ENCODE data around the gene NDC80.
A peak's percentile ranks its signal among the peaks of the same experiment; 100 is the strongest.
"Not testable (repeated sequence)": the region's sequence is repeated elsewhere in the genome, so short reads cannot be mapped to it uniquely, and the experiment has no call there.

The NDC80 gene

GRCh38 chr18:2654928-2655177 lies 83.5 kb downstream of the NDC80 start:
- DNase-seq (ENCODE audit: low read depth) = no peak
- TF ChIP-seq CTCF (conservative IDR thresholded peaks at IDR 0.05; ENCODE audit: low read depth, low read length) = no peak
- H3K4me3 ChIP-seq (ENCODE audit: low read depth, low read length) = peak overlapping the region; percentile 92

GRCh38 chr18:2655178-2655953 lies 84.0 kb downstream of the NDC80 start, which contains the start of gene SMCHD1:
Gene SMCHD1, plus strand, starts transcription at chr18:2655726. Its CDS starts 350 bp downstream, at chr18:2656076.
- TF ChIP-seq CTCF (conservative IDR thresholded peaks at IDR 0.05; ENCODE audit: low read depth, low read length) = no peak
- peak within 1 kb of the TSS; percentile 92 for H3K4me3 ChIP-seq (ENCODE audit: low read depth, low read length)
- peak; percentile 77 for DNase-seq (ENCODE audit: low read depth)

- no peak for TF ChIP-seq CTCF (conservative IDR thresholded peaks at IDR 0.05; ENCODE audit: low read depth, low read length)
- peak overlapping the region; percentile 92 for H3K4me3 ChIP-seq (ENCODE audit: low read depth, low read length)
- no peak for DNase-seq (ENCODE audit: low read depth)
These were observed 84.5 kb downstream of the NDC80 start for GRCh38 chr18:2655954-2656236.

GRCh38 chr18:2656237-2656980 lies 85.1 kb downstream of the NDC80 start:
- TF ChIP-seq CTCF (conservative IDR thresholded peaks at IDR 0.05; ENCODE audit: low read depth, low read length) = no peak
- H3K4me3 ChIP-seq (ENCODE audit: low read depth, low read length) = peak overlapping the region; percentile 92
- DNase-seq (ENCODE audit: low read depth) = peak; percentile 48

GRCh38 chr18:2656981-2657512 lies 85.7 kb downstream of the NDC80 start:
- H3K4me3 ChIP-seq (ENCODE audit: low read depth, low read length) = peak overlapping the region; percentile 92
- peak; percentile 13 for DNase-seq (ENCODE audit: low read depth)
- TF ChIP-seq CTCF (conservative IDR thresholded peaks at IDR 0.05; ENCODE audit: low read depth, low read length) = no peak

- no peak for TF ChIP-seq CTCF (conservative IDR thresholded peaks at IDR 0.05; ENCODE audit: low read depth, low read length)
- peak; percentile 88 for DNase-seq (ENCODE audit: low read depth)
- H3K4me3 ChIP-seq (ENCODE audit: low read depth, low read length) = peak overlapping the region; percentile 92
These were observed 86.6 kb downstream of the NDC80 start for GRCh38 chr18:2657788-2658458.

GRCh38 chr18:2660849-2661248 lies 89.5 kb downstream of the NDC80 start:
- not testable (repeated sequence) for H3K4me3 ChIP-seq (ENCODE audit: low read depth, low read length); DNase-seq (ENCODE audit: low read depth)

GRCh38 chr18:2662288-2662687 lies 90.9 kb downstream of the NDC80 start:
- not testable (repeated sequence) for DNase-seq (ENCODE audit: low read depth); H3K4me3 ChIP-seq (ENCODE audit: low read depth, low read length)

Data from choroid plexus epithelial cell (primary cell).